Activated CD8-positive, alpha-beta memory T cell treated with anti-CD3 and anti-CD28 coated beads for 24 hours (primary cell): Measurements from ENCODE around the gene NELL2.
A peak's percentile ranks its signal among the peaks of the same experiment; 100 is the strongest.
"Not testable (repeated sequence)": the region's sequence is repeated elsewhere in the genome, so short reads cannot be mapped to it uniquely, and the experiment has no call there.

ENCODE experiments used
- DNase-seq: peaks from one replicate; pipeline ENCODE4 v3.0.0-alpha.2; 2020

NELL2 gene

GRCh38 chr12:44774815-44775411, 101.2 kb downstream of the NELL2 start:
- DNase-seq: peak; percentile 87

GRCh38 chr12:44771485-44772021, 104.6 kb downstream of the NELL2 start:
- no peak for DNase-seq

GRCh38 chr12:44765796-44766195, 110.3 kb downstream of the NELL2 start:
- DNase-seq: no peak

- no peak for DNase-seq
Measured at GRCh38 chr12:44763021-44763420, 113.1 kb downstream of the NELL2 start.

- no peak for DNase-seq
Measured at GRCh38 chr12:44759289-44759688, 116.8 kb downstream of the NELL2 start.

DNA sequence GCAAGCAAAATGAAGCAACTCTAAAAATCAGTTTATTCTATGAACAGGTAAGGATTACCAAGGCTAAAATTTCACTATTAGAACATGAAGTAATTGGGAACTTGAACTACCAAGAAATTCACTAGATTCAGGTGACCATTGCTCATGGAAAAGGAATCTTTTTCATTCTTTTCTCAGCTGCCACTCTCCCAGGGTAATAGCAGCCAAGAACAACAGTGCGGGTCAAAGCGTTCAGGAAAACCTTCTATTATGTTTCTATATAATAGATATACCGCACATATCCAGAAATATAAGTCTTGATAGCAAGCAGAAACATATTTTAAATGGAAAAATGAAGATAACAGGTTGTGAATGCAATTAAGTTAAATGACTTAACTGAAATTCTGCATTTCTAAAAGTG, 125.6 kb downstream of the NELL2 start:
- DNase-seq: no peak

DNA sequence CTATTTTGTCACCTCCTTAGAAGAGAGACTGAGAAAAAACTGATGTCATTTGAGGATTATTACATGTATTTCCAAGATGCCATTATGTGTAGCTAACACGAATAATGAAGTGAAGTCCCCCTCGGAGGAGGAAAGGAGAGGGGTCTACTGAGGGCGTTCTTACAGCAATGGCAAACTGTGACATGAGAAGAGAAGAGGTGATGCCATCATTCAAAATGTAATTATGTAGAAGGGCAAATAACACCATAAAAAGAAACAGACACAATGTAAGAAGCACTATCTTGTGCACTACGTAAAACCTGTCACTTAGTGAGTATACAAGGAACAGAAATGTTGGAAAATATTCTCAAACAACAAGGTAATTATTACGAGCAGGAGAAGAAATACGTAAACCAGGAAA, 126.5 kb downstream of the NELL2 start:
- DNase-seq: no peak

GRCh38 chr12:44748950-44749468, 127.1 kb downstream of the NELL2 start:
- DNase-seq: no peak

DNA sequence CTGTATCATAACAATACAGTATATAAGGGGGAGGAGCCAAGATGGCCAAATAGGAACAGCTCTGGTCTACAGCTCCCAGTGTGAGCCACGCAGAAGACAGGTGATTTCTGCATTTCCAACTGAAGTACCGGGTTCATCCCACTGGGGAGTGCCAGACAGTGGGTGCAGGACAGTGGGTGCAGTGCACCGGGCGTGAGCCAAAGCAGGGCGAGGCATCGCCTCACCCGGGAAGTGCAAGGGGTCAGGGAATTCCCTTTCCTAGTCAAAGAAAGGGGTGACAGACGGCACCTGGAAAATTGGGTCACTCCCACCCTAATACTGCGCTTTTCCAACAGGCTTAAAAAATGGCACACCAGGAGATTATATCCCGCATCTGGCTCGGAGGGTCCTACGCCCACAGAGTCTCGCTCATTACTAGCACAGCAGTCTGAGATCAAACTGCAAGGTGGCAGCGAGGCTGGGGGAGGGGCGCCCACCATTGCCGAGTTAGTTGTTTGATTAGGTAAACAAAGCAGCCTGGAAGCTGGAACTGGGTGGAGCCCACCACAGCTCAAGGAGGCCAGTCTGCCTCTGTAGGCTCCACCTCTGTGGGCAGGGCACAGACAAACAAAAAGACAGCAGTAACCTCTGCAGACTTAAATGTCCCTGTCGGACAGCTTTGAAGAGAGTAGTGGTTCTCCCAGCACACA, 134.7 kb downstream of the NELL2 start:
- DNase-seq: not testable (repeated sequence)

- DNase-seq: no peak
Measured at GRCh38 chr12:44738051-44738450, 138.1 kb downstream of the NELL2 start.

DNA sequence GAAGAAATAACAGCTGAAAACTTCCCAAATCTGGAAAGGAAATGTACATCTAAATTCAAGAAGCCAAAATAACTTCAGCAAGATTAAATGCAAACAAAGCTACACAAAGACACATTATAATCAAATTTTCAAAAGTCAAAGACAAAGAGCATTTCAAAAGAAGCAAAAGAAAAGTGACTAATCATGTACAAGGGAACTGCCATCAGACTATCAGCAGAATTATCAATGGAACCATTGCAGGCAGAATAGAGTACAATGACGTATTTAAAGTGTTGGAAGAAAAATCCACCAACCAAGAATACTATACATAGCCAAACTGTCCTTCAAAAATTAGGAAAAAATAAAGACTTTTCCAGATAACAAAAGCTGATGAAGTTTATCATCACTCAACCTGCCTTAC, 147.5 kb downstream of the NELL2 start:
- no peak for DNase-seq

DNA sequence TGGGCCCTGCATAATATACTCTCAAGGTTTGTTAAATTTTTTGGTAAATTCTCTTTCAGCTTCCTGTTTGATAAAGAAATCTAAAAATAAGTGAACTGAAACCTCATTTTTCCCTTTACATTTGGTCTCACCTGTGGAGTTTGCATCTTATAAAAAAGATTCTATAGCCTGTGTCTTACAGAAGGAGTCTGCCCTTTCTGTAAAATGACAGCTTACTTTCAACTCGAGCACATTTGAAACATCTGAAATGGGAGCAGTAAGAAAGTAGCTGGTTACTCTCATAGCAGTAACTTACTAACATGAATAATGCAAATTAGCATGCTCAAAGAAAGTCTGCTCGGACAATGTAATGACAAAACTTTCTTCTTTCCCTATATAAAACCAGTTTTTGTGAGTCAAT, 155.8 kb downstream of the NELL2 start:
- no peak for DNase-seq

- DNase-seq: no peak
Measured at GRCh38 chr12:44717612-44718011, 158.5 kb downstream of the NELL2 start.

DNA sequence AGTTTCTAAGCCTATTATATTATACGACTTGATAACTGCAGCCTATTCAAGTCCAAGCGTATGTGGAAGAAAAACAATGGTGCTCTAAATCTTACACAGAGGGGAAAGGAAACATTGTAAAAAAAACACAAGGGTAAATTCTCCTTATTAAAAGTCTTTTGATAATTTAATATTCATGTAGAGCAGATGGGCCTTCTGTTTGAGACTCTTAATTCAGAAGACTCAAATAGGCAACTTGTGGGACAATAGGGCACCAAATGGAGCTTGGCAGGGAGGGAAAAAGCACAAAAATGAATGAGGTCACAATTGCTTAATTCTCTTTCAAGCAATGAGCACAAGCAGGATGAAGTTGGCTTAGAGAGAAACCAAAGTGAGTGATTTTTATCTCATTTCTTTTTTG, 159.4 kb downstream of the NELL2 start:
- DNase-seq: no peak

GRCh38 chr12:44711736-44712135, 164.4 kb downstream of the NELL2 start:
- DNase-seq: no peak

- no peak for DNase-seq
Measured at GRCh38 chr12:44709166-44709565, 166.9 kb downstream of the NELL2 start.

- no peak for DNase-seq
Measured at GRCh38 chr12:44708218-44708617, 167.9 kb downstream of the NELL2 start.

DNA sequence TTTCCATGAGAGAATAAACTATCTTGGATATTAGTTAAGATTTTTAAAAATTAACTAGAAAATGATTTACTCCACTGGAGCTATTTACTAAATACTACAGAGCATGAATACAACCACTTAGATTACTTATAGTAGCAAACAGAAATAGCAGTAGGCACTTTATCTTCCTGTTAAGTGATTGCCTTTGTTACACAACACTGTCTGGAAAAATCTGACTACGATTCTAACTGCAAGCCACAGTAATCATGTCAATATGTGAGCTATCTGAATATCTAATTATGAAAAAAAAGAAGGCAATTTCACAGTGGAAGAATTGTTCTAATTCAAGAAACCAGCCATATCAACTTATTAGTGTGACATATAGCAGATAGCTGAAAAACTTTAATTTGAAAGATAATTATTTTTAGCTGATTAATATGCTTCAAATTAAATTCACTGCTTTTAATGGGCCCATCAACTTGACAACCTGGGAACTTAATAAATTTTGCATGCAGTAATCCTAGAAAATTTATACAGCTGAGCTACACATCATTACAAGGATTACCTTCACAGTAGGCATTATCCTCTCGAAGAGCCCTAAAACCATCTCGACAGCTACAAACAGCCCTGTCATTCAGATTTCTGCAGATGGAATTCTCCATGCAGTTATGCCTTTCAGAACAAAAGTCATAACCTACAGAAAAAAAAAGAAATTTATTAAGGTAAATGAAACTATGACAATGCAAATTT, 172.8 kb downstream of the NELL2 start:
- DNase-seq: no peak

DNA sequence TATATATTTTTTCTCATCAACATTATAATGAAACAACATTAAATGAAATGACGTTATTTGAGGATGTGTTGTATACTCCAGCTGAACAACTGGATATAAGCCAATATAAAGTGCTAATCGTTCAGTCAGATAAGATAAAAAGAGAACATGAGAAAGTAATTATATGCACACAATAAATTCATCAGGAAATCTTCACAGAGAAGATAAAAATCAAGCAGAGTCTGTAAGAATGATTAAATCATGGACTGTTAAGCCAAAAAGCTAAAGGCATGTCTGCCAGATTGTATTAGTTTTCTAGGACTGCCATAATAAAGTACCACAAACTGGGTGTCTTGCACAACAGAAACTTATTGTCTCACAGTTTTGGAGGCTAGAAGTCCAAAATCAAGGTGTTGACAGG, 178.6 kb downstream of the NELL2 start:
- no peak for DNase-seq

DNA sequence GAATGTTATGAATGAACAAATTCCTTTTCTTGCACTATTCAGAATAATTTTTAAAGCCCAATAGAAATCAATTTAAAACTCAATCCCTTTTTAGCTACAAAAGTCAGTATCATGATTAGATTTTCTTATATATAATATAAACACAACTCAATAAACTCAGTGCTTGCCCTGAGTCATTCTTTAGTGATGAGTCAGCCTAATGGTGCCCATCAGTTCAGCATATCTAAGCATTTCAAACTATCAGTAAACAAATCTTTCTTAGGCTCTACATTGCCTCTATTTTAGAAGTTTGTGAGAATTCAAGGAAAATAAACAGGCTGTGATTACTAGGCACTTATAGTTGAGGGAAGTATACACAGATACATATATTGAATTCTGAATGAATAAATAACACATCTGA, 179.6 kb downstream of the NELL2 start:
- DNase-seq: no peak

GRCh38 chr12:44694017-44694416, 182.1 kb downstream of the NELL2 start:
- no peak for DNase-seq

GRCh38 chr12:44689587-44689986, 186.5 kb downstream of the NELL2 start:
- DNase-seq: no peak

GRCh38 chr12:44686821-44687432, 189.2 kb downstream of the NELL2 start:
- not testable (repeated sequence) for DNase-seq
